Colonic mucosa (tissue), 4 donors: ENCODE results near the gene DAZAP1. TPM values are rescaled to one million over a fixed set of nuclear protein-coding genes. Genes with fewer than 3 reads are reported as not detected.

Experiments used
- DNase-seq: peaks from one replicate; pipeline ENCODE4 v3.0.0-alpha.2; 2020
- H3K27ac ChIP-seq: fragments of 200-600 bp; one replicate; pipeline ENCODE4 v1.8.0; 2021
- H3K27me3 ChIP-seq: fragments of 200-600 bp; one replicate; pipeline ENCODE4 v1.8.0; 2021
- H3K36me3 ChIP-seq: fragments of 200-600 bp; one replicate; pipeline ENCODE4 v1.8.0; 2021
- H3K4me1 ChIP-seq: fragments of 200-600 bp; one replicate; pipeline ENCODE4 v1.8.0; 2021; ENCODE audit warnings: mild to moderate bottlenecking
- H3K4me3 ChIP-seq: fragments of 200-600 bp; one replicate; pipeline ENCODE4 v1.8.0; 2021
- H3K9ac ChIP-seq, 2 donors: one replicate each; pipeline ENCODE4 v1.7.0; 2013; ENCODE audit warnings: control low read depth in 2 of 2, low read depth in 2 of 2, low read length in 2 of 2
- H3K9me3 ChIP-seq: fragments of 200-600 bp; one replicate; pipeline ENCODE4 v1.8.0; 2021
- intact Hi-C: fragments of 100-400 bp; cut with DNase I; formaldehyde crosslinking; loops from one replicate; pipeline ENCODE4 v1.14.1; 2022
- total RNA-seq, 2 donors: library from RNA; stranded (reverse); fragmentation: NEBNext Ultra II Directional in 1 of 2; extraction: Animal tissue kit (Norgen Biotek cat#: 25700) in 1 of 2; gene quantifications; one replicate each; pipeline ENCODE4 v1.2.1, GENCODE V29; 2021
- TF ChIP-seq, protein P1 (sequence below): fragments of 200-600 bp; IDR thresholded peaks from one replicate; pipeline ENCODE4 v1.8.0; 2022; ENCODE audit warnings: antibody characterized with exemption, mild to moderate bottlenecking
- donor health status: healthy.
- donor health status: DM: no; HTN: no; CAD: no.
- donor health status: DM: no; HTN: no; CAD: no.

The DAZAP1 gene
- total RNA-seq, 2 donors from 2014 or later: 92.9 to 210 TPM

DNA sequence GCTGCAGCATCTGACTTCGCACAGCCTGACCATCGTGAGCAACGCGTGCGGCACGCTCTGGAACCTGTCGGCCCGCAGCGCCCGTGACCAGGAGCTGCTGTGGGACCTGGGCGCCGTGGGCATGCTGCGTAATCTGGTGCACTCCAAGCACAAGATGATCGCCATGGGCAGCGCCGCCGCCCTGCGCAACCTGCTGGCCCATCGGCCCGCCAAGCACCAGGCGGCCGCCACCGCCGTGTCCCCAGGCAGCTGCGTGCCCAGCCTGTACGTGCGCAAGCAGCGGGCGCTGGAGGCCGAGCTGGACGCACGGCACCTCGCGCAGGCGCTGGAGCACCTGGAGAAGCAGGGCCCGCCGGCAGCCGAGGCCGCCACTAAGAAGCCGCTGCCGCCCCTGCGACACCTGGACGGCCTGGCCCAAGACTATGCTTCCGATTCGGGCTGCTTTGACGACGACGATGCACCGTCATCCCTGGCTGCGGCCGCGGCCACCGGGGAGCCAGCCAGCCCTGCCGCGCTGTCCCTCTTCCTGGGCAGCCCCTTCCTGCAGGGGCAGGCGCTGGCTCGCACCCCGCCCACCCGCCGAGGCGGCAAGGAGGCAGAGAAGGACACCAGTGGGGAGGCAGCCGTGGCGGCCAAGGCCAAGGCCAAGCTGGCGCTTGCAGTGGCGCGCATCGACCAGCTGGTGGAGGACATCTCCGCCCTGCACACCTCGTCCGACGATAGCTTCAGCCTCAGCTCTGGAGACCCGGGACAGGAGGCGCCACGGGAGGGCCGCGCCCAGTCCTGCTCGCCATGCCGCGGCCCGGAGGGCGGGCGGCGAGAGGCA lies 58.0 kb downstream of the DAZAP1 start:
- TF ChIP-seq, protein P1, sequence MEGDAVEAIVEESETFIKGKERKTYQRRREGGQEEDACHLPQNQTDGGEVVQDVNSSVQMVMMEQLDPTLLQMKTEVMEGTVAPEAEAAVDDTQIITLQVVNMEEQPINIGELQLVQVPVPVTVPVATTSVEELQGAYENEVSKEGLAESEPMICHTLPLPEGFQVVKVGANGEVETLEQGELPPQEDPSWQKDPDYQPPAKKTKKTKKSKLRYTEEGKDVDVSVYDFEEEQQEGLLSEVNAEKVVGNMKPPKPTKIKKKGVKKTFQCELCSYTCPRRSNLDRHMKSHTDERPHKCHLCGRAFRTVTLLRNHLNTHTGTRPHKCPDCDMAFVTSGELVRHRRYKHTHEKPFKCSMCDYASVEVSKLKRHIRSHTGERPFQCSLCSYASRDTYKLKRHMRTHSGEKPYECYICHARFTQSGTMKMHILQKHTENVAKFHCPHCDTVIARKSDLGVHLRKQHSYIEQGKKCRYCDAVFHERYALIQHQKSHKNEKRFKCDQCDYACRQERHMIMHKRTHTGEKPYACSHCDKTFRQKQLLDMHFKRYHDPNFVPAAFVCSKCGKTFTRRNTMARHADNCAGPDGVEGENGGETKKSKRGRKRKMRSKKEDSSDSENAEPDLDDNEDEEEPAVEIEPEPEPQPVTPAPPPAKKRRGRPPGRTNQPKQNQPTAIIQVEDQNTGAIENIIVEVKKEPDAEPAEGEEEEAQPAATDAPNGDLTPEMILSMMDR: peak; percentile 64
- Histone ChIP-seq H3K9me3 (no peaks in the 10 kb centered on the region), H3K27me3 (peaks cover 52% of the 10 kb centered on the region), H3K36me3 (no peaks in the 10 kb centered on the region), H3K27ac (no peak overlapping the region), H3K9ac (no peak overlapping the region), H3K4me3 (no peak overlapping the region), H3K4me1 (peaks cover 24% of the 10 kb centered on the region)
- DNase-seq: peak; percentile 63
- intact Hi-C loops: no loop called here

DNA sequence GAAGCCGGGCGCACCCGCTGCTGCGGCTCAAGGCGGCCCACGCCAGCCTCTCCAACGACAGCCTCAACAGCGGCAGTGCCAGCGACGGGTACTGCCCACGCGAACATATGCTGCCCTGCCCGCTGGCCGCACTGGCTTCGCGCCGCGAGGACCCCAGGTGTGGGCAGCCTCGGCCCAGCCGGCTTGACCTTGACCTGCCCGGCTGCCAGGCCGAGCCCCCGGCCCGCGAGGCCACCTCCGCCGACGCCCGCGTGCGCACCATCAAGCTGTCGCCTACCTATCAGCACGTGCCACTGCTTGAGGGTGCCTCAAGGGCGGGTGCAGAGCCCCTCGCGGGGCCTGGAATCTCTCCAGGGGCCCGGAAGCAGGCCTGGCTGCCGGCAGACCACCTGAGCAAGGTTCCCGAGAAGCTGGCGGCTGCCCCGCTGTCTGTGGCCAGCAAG lies 58.7 kb downstream of the DAZAP1 start:
- intact Hi-C loops: no loop called here
- Histone ChIP-seq H3K9ac (no peak overlapping the region), H3K36me3 (no peaks in the 10 kb centered on the region), H3K4me1 (peaks cover 31% of the 10 kb centered on the region), H3K4me3 (no peak overlapping the region), H3K27me3 (peaks cover 58% of the 10 kb centered on the region), H3K27ac (no peak overlapping the region), H3K9me3 (no peaks in the 10 kb centered on the region)
- TF ChIP-seq, protein P1: no peak
- no peak for DNase-seq

DNA sequence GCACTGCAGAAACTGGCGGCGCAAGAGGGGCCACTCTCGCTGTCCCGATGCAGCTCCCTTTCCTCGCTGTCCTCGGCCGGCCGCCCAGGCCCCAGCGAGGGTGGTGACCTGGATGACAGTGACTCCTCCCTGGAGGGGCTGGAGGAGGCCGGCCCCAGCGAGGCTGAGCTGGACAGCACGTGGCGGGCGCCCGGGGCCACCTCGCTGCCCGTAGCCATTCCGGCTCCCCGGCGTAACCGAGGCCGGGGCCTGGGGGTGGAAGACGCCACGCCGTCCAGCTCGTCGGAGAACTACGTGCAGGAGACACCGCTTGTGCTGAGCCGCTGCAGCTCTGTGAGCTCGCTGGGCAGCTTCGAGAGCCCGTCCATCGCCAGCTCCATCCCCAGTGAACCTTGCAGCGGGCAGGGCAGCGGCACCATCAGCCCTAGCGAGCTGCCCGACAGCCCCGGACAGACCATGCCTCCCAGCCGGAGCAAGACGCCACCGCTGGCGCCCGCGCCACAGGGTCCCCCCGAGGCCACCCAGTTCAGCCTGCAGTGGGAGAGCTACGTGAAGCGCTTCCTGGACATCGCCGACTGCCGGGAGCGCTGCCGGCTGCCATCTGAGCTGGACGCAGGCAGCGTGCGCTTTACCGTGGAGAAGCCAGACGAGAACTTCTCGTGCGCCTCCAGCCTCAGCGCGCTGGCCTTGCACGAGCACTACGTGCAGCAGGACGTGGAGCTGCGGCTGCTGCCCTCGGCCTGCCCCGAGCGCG lies 59.3 kb downstream of the DAZAP1 start:
- H3K4me3 ChIP-seq: no peak overlapping the region
- no peaks in the 10 kb centered on the region for H3K36me3 ChIP-seq
- peaks cover 64% of the 10 kb centered on the region for H3K27me3 ChIP-seq
- H3K4me1 ChIP-seq: peaks cover 37% of the 10 kb centered on the region
- no peak overlapping the region for H3K27ac ChIP-seq
- H3K9ac ChIP-seq: no peak overlapping the region
- TF ChIP-seq, protein P1: no peak
- DNase-seq: no peak
- no peaks in the 10 kb centered on the region for H3K9me3 ChIP-seq
- intact Hi-C loops: no loop called here

DNA sequence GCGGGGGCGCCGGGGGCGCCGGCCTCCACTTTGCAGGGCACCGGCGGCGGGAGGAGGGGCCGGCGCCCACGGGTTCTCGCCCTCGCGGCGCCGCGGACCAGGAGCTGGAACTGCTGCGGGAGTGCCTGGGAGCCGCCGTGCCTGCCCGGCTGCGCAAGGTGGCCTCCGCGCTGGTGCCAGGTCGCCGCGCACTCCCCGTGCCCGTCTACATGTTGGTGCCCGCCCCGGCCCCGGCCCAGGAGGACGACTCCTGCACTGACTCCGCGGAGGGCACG lies 59.8 kb downstream of the DAZAP1 start:
- peaks cover 69% of the 10 kb centered on the region for H3K27me3 ChIP-seq
- TF ChIP-seq, protein P1: no peak
- DNase-seq: no peak
- H3K9ac ChIP-seq: no peak overlapping the region
- no peaks in the 10 kb centered on the region for H3K9me3 ChIP-seq
- intact Hi-C loops: no loop called here
- no peaks in the 10 kb centered on the region for H3K36me3 ChIP-seq
- no peak overlapping the region for H3K4me3 ChIP-seq
- H3K4me1 ChIP-seq: peaks cover 37% of the 10 kb centered on the region
- no peak overlapping the region for H3K27ac ChIP-seq

DNA sequence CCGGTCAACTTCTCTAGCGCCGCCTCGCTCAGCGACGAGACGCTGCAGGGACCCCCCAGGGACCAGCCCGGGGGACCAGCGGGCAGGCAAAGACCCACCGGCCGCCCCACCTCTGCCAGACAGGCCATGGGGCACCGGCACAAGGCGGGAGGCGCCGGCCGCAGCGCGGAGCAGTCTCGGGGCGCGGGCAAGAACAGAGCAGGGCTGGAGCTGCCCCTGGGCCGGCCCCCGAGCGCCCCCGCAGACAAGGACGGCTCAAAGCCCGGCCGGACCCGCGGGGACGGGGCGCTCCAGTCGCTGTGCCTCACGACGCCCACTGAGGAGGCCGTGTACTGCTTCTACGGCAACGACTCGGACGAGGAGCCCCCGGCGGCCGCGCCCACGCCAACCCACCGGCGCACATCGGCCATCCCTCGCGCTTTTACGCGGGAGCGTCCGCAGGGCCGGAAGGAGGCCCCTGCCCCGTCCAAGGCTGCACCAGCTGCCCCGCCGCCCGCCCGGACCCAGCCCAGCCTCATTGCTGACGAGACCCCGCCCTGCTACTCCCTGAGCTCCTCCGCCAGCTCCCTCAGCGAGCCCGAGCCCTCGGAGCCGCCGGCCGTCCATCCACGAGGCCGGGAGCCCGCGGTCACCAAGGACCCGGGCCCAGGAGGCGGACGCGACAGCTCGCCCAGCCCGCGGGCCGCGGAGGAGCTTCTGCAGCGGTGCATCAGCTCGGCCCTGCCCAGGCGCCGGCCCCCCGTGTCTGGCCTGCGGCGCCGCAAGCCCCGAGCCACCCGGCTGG lies 60.3 kb downstream of the DAZAP1 start:
- H3K4me3 ChIP-seq: no peak overlapping the region
- intact Hi-C loops: no loop called here
- no peak for DNase-seq
- H3K4me1 ChIP-seq: peaks cover 37% of the 10 kb centered on the region
- H3K36me3 ChIP-seq: no peaks in the 10 kb centered on the region
- no peak overlapping the region for H3K27ac ChIP-seq
- H3K9ac ChIP-seq: no peak overlapping the region
- TF ChIP-seq, protein P1: no peak
- no peaks in the 10 kb centered on the region for H3K9me3 ChIP-seq
- H3K27me3 ChIP-seq: peaks cover 74% of the 10 kb centered on the region
